Nephron progenitor cell (in vitro differentiated cells): ENCODE results near the gene PANK1.

Experiments used
- DNase-seq: peaks from one replicate; pipeline ENCODE4 v3.0.0; 2021
- H3K27ac Mint-ChIP-seq: 2 replicates; pipeline ENCODE4 v1.8.0; 2021; ENCODE audit warnings: mild to moderate bottlenecking, moderate library complexity, mixed read lengths
- H3K27me3 Mint-ChIP-seq: 2 replicates; pipeline ENCODE4 v1.8.0; 2021; ENCODE audit warnings: mild to moderate bottlenecking, low read depth, mixed read lengths; ENCODE audit not compliant: poor library complexity
- H3K36me3 Mint-ChIP-seq: 2 replicates; pipeline ENCODE4 v1.8.0; 2021; ENCODE audit warnings: low read depth, mixed read lengths
- H3K4me1 Mint-ChIP-seq: 2 replicates; pipeline ENCODE4 v1.8.0; 2021; ENCODE audit warnings: mixed read lengths
- H3K4me3 Mint-ChIP-seq: 2 replicates; pipeline ENCODE4 v1.8.0; 2021; ENCODE audit warnings: mild to moderate bottlenecking, moderate library complexity, mixed read lengths
- H3K9me3 Mint-ChIP-seq: 2 replicates; pipeline ENCODE4 v1.8.0; 2021; ENCODE audit warnings: mild to moderate bottlenecking, moderate library complexity, mixed read lengths
- CTCF ChIP-seq: fragments of 200-600 bp; sonication (generic); IDR thresholded peaks from 2 replicates; pipeline ENCODE4 v1.5.0; 2021; ENCODE audit warnings: antibody characterized with exemption

Gene PANK1

GRCh38 chr10:89643812-89644690 lies 991 bp downstream of the PANK1 start:
- no peak for TF ChIP-seq CTCF
- Mint-ChIP-seq H3K9me3 (peaks cover 7% of the 10 kb centered on the region), H3K27ac (no peak overlapping the region), H3K4me1 (peaks cover 33% of the 10 kb centered on the region), H3K27me3 (no peaks in the 10 kb centered on the region), H3K36me3 (peaks cover 16% of the 10 kb centered on the region), H3K4me3 (no peak overlapping the region)
- DNase-seq, result peak; percentile 73

DNA sequence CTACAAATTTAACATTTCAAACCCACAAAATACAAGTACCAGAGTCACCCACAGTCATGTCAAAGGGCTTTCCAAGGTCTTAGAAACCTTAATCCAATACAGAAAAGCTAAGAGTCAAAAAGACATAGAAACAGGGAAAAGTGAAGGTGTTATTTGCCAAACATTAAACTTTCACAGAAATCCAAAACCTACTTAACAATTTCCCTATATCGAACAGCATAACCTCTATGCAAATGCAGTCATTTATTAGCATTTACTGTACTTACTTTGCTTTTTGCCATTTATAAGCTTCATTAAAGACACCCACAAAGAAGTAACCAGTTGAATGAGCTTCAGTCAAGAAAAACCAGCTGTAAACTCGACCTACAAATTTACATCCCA lies 1.6 kb downstream of the PANK1 start:
- Mint-ChIP-seq H3K27ac (no peak overlapping the region), H3K4me3 (no peak overlapping the region), H3K9me3 (peaks cover 8% of the 10 kb centered on the region), H3K36me3 (peaks cover 21% of the 10 kb centered on the region), H3K27me3 (no peaks in the 10 kb centered on the region), H3K4me1 (peaks cover 33% of the 10 kb centered on the region)
- no peak for DNase-seq
- no peak for TF ChIP-seq CTCF

- Mint-ChIP-seq H3K27me3 (no peaks in the 10 kb centered on the region), H3K4me1 (peaks cover 30% of the 10 kb centered on the region), H3K36me3 (peaks cover 32% of the 10 kb centered on the region), H3K27ac (no peak overlapping the region), H3K4me3 (no peak overlapping the region), H3K9me3 (peaks cover 5% of the 10 kb centered on the region)
- DNase-seq, result no peak
- TF ChIP-seq CTCF, result no peak
Measured at GRCh38 chr10:89642193-89642592, 2.8 kb downstream of the PANK1 start.

GRCh38 chr10:89640241-89640640 lies 4.8 kb downstream of the PANK1 start:
- Mint-ChIP-seq H3K4me1 (peaks cover 20% of the 10 kb centered on the region), H3K27ac (no peak overlapping the region), H3K4me3 (no peak overlapping the region), H3K27me3 (no peaks in the 10 kb centered on the region), H3K9me3 (peaks cover 5% of the 10 kb centered on the region), H3K36me3 (peaks cover 41% of the 10 kb centered on the region)
- no peak for TF ChIP-seq CTCF
- DNase-seq, result no peak

- H3K9me3 Mint-ChIP-seq, result peaks cover 5% of the 10 kb centered on the region
- no peak for TF ChIP-seq CTCF
- peaks cover 24% of the 10 kb centered on the region for H3K4me1 Mint-ChIP-seq
- no peaks in the 10 kb centered on the region for H3K27me3 Mint-ChIP-seq
- H3K27ac Mint-ChIP-seq, result no peak overlapping the region
- H3K36me3 Mint-ChIP-seq, result peaks cover 50% of the 10 kb centered on the region
- DNase-seq, result no peak
- H3K4me3 Mint-ChIP-seq, result no peak overlapping the region
Measured at GRCh38 chr10:89639326-89639725, 5.7 kb downstream of the PANK1 start.

DNA sequence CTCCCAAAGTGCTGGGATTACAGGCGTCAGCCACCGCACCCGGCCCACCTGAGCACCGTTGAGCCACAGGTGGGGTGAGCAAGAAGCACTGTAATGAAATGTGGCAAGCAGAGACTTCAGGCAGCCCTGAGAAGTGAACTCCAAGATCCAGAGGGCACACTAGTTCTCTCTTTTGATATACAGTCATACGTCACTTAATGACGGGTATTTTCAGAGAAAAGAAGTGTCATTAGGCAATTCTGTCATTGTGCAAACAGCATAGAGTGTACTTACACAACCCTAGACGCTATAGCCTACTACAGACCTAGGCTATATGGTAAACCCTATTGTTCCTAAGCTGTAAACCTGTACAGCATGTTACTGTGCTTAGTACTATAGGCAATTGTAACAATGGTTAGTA lies 7.9 kb downstream of the PANK1 start:
- no peak overlapping the region for H3K27ac Mint-ChIP-seq
- peaks cover 5% of the 10 kb centered on the region for H3K9me3 Mint-ChIP-seq
- H3K27me3 Mint-ChIP-seq, result no peaks in the 10 kb centered on the region
- peaks cover 62% of the 10 kb centered on the region for H3K36me3 Mint-ChIP-seq
- H3K4me1 Mint-ChIP-seq, result peaks cover 29% of the 10 kb centered on the region
- H3K4me3 Mint-ChIP-seq, result no peak overlapping the region
- no peak for TF ChIP-seq CTCF
- DNase-seq, result no peak
